OCI-LY7 (cell line): ENCODE results near the gene TRHDE. TPM values are rescaled to one million over a fixed set of nuclear protein-coding genes. Genes with fewer than 3 reads are reported as not detected.

Experiments
- Bru-seq: library from RNA; stranded (reverse); fragments of 400-500 nt; gene quantifications from one replicate; lab custom pipeline; 2021; lab: Mats Ljungman, UMichigan
- BruChase-seq, 2 experiments: library from RNA; stranded (reverse); fragments of 400-500 nt; gene quantifications; one replicate each; lab custom pipeline; 2021; lab: Mats Ljungman, UMichigan
- BruUV-seq: library from RNA; stranded (reverse); fragments of 400-500 nt; replicated peaks from 2 replicates; lab custom pipeline; 2021; lab: Mats Ljungman, UMichigan
- CTCF ChIA-PET: fragments of 300-600 bp; sonication (Branson Sonifier 250); formaldehyde crosslinking; loops from one replicate; lab custom pipeline; 2022; ENCODE audit warnings: antibody characterized with exemption; ENCODE audit not compliant: unreplicated experiment; lab: Charles Lee
- POLR2A ChIA-PET: fragments of 300-600 bp; sonication (Branson Sonifier 250); formaldehyde crosslinking; loops from one replicate; lab custom pipeline; 2022; ENCODE audit warnings: antibody characterized with exemption; lab: Charles Lee
- DNase-seq: peaks from one replicate; pipeline ENCODE4 v3.0.0-alpha.2; 2015; ENCODE audit warnings: low spot score
- H2AFZ ChIP-seq: fragments of 200-600 bp; sonication (generic), shearing (Covaris generic); 2 replicates; pipeline ENCODE4 v1.6.1; 2014; ENCODE audit warnings: mild to moderate bottlenecking, antibody characterized with exemption, low read length, moderate library complexity
- H3K27ac ChIP-seq: fragments of 200-600 bp; sonication (generic); 2 replicates; pipeline ENCODE4 v1.5.1; 2014; ENCODE audit warnings: mixed run types, low read depth, mild to moderate bottlenecking, moderate library complexity, low read length, inconsistent platforms; ENCODE audit not compliant: poor library complexity, severe bottlenecking
- H3K36me3 ChIP-seq: fragments of 200-600 bp; sonication (generic); 2 replicates; pipeline ENCODE4 v1.6.1; 2014; ENCODE audit warnings: mild to moderate bottlenecking, antibody characterized with exemption, low read length, moderate library complexity, mixed read lengths; ENCODE audit not compliant: insufficient read depth
- H3K4me1 ChIP-seq: fragments of 200-600 bp; sonication (generic); 2 replicates; pipeline ENCODE4 v1.5.1; 2014; ENCODE audit warnings: mild to moderate bottlenecking, low read length; ENCODE audit not compliant: insufficient read depth, poor library complexity, severe bottlenecking
- H3K4me2 ChIP-seq: fragments of 200-600 bp; sonication (generic); 2 replicates; pipeline ENCODE4 v1.6.1; 2014; ENCODE audit warnings: mild to moderate bottlenecking, low read length
- H3K4me3 ChIP-seq: fragments of 200-600 bp; sonication (generic); 2 replicates; pipeline ENCODE4 v1.5.1; 2014; ENCODE audit warnings: mild to moderate bottlenecking, low read depth, low read length; ENCODE audit not compliant: poor library complexity, severe bottlenecking
- H3K79me2 ChIP-seq: fragments of 200-600 bp; sonication (generic); 2 replicates; pipeline ENCODE4 v1.6.1; 2016; ENCODE audit warnings: low read depth, mild to moderate bottlenecking, low read length, moderate library complexity, mixed read lengths; ENCODE audit not compliant: insufficient read depth
- H3K9me2 ChIP-seq: fragments of 200-600 bp; sonication (generic); 2 replicates; pipeline ENCODE4 v1.6.1; 2016; ENCODE audit warnings: mild to moderate bottlenecking, low read length, mixed read lengths; ENCODE audit not compliant: insufficient read depth
- H3K9me3 ChIP-seq: fragments of 200-600 bp; sonication (generic); 2 replicates; pipeline ENCODE4 v1.6.1; 2014; ENCODE audit warnings: mild to moderate bottlenecking, mixed run types, low read length, mixed read lengths
- H4K20me1 ChIP-seq: fragments of 200-600 bp; sonication (generic); 2 replicates; pipeline ENCODE4 v1.6.1; 2014; ENCODE audit warnings: mild to moderate bottlenecking, antibody characterized with exemption, low read length, moderate library complexity, mixed read lengths; ENCODE audit not compliant: insufficient read depth
- EZH2phosphoT487 ChIP-seq: fragments of 200-600 bp; sonication (generic); IDR thresholded peaks from 2 replicates; pipeline ENCODE4 v1.6.1; 2018; ENCODE audit warnings: low read depth, borderline replicate concordance, mild to moderate bottlenecking, mixed run types, antibody characterized with exemption, low read length, moderate library complexity, mixed read lengths
- intact Hi-C: fragments of 100-400 bp; cut with micrococcal nuclease; formaldehyde crosslinking; loops from one replicate; pipeline ENCODE4 v1.10.0; 2022; ENCODE audit not compliant: unreplicated experiment
- long read RNA-seq: library from polyadenylated mRNA; stranded (forward); transcript quantifications from one replicate; pipeline ENCODE4 v2.0.0, GENCODE V29; 2022
- total RNA-seq, 2 experiments: library from RNA; depleted of rRNA in 1 of 2; stranded (reverse); fragments of >200 nt in 1 of 2; shearing (Covaris generic) in 1 of 2; gene quantifications; 2 replicates each; pipeline ENCODE4 v1.2.3, GENCODE V29; 2014 to 2022
- TF ChIP-seq, protein P1 (sequence below): fragments of 200-600 bp; sonication (generic); conservative IDR thresholded peaks from 2 replicates; pipeline ENCODE4 v1.5.1; 2014; ENCODE audit warnings: mild to moderate bottlenecking, antibody characterized with exemption, low read length, moderate library complexity, mixed read lengths

The TRHDE gene
- total RNA-seq (2014; rRNA removed; shearing (Covaris generic)) (not detected in 2 replicates), total RNA-seq (2022) (not detected in 2 replicates), Bru-seq, nascent RNA (percentile 1 among the genes with signal in this experiment), BruChase-seq, experiment 1, labeled RNA remaining after a 6-hour chase (percentile 0 among the genes with signal in this experiment), BruChase-seq, experiment 2, labeled RNA remaining after a 2-hour chase (percentile 3 among the genes with signal in this experiment)
- long read RNA-seq, result 0 reads

GRCh38 chr12:72272091-72272661 is at the start of gene TRHDE:
Gene TRHDE (plus strand): TSS chr12:72272370. CDS start chr12:72272644, 274 bp downstream.
- no peaks in the 10 kb centered on the region for H3K79me2 ChIP-seq
- H3K4me3 ChIP-seq, result no peak within 1 kb of the TSS
- H3K9me3 ChIP-seq, result no peaks in the 10 kb centered on the region
- ChIA-PET POLR2A (no interaction called here), CTCF (no interaction called here)
- TF ChIP-seq, protein P1, sequence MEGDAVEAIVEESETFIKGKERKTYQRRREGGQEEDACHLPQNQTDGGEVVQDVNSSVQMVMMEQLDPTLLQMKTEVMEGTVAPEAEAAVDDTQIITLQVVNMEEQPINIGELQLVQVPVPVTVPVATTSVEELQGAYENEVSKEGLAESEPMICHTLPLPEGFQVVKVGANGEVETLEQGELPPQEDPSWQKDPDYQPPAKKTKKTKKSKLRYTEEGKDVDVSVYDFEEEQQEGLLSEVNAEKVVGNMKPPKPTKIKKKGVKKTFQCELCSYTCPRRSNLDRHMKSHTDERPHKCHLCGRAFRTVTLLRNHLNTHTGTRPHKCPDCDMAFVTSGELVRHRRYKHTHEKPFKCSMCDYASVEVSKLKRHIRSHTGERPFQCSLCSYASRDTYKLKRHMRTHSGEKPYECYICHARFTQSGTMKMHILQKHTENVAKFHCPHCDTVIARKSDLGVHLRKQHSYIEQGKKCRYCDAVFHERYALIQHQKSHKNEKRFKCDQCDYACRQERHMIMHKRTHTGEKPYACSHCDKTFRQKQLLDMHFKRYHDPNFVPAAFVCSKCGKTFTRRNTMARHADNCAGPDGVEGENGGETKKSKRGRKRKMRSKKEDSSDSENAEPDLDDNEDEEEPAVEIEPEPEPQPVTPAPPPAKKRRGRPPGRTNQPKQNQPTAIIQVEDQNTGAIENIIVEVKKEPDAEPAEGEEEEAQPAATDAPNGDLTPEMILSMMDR, result no peak
- TF ChIP-seq EZH2phosphoT487, result no peak
- DNase-seq, result no peak
- intact Hi-C loops, result no loop called here
- H3K9me2 ChIP-seq, result no peaks in the 10 kb centered on the region
- no peaks in the 10 kb centered on the region for H3K4me1 ChIP-seq
- BruUV-seq, result no TSS peak
- no peak within 1 kb of the TSS for H3K4me2 ChIP-seq
- H4K20me1 ChIP-seq, result no peaks in the 10 kb centered on the region
- no peak within 1 kb of the TSS for H3K27ac ChIP-seq
- no peaks in the 10 kb centered on the region for H3K36me3 ChIP-seq
- no peak within 1 kb of the TSS for H2AFZ ChIP-seq

DNA sequence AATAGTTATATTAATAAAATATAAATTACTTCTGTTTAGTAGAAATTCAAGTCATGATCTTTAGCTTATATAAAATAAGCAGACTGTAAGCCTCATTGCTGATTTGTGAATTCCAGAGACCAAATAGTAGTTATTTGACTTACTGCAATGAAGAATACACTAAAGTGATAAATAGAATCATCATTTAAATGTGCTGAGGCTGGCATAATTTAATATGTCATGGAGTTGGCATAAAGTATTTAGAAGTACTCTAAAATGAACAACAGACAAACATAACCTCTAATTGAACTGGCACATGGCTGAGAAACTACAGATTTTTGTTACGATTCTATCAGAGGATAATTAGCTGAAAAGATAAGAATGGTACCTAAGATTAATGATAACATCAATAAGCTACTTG is 45.7 kb upstream of the TRHDE start:
- no TSS peak for BruUV-seq
- ChIA-PET CTCF (no interaction called here), POLR2A (interaction anchor here (0.5 kb wide), 1 partner anchor 320 kb away, joined by 3 read pairs; no protein-coding TSS in a partner anchor)
- H4K20me1 ChIP-seq, result no peaks in the 10 kb centered on the region
- no peak for TF ChIP-seq EZH2phosphoT487
- TF ChIP-seq, protein P1, result no peak
- H3K27ac ChIP-seq, result no peak overlapping the region
- intact Hi-C loops, result no loop called here
- DNase-seq, result no peak
- H2AFZ ChIP-seq, result no peak overlapping the region
- no peaks in the 10 kb centered on the region for H3K4me1 ChIP-seq
- H3K79me2 ChIP-seq, result no peaks in the 10 kb centered on the region
- no peaks in the 10 kb centered on the region for H3K9me3 ChIP-seq
- no peak overlapping the region for H3K4me3 ChIP-seq
- no peak overlapping the region for H3K4me2 ChIP-seq
- H3K9me2 ChIP-seq, result no peaks in the 10 kb centered on the region
- H3K36me3 ChIP-seq, result no peaks in the 10 kb centered on the region

- TF ChIP-seq EZH2phosphoT487, result no peak
- TF ChIP-seq, protein P1, result no peak
- ChIA-PET POLR2A (no interaction called here), CTCF (no interaction called here)
- H3K4me3 ChIP-seq, result no peak overlapping the region
- intact Hi-C loops, result no loop called here
- no peaks in the 10 kb centered on the region for H3K36me3 ChIP-seq
- H3K9me3 ChIP-seq, result no peaks in the 10 kb centered on the region
- no peaks in the 10 kb centered on the region for H4K20me1 ChIP-seq
- H3K4me1 ChIP-seq, result no peaks in the 10 kb centered on the region
- no TSS peak for BruUV-seq
- no peak overlapping the region for H3K4me2 ChIP-seq
- no peak for DNase-seq
- H3K9me2 ChIP-seq, result no peaks in the 10 kb centered on the region
- H2AFZ ChIP-seq, result no peak overlapping the region
- H3K27ac ChIP-seq, result no peak overlapping the region
- no peaks in the 10 kb centered on the region for H3K79me2 ChIP-seq
Observed at GRCh38 chr12:72228424-72228823, 43.7 kb upstream of the TRHDE start.
